Muscle of arm (tissue), 12 donors: Measurements from ENCODE around the gene ZSWIM4. TPM values are rescaled to one million over a fixed set of nuclear protein-coding genes. Genes with fewer than 3 reads are reported as not detected.

Experiments
- DNase-seq: peaks from one replicate; pipeline ENCODE4 v3.0.0-alpha.2; 2013
- polyA plus RNA-seq, 12 donors: library from polyadenylated mRNA; unstranded; fragments of 120-200 nt; gene quantifications; one replicate each; pipeline ENCODE4 v1.2.1, GENCODE V29; 2013; ENCODE audit not compliant: insufficient read length in 12 of 12

ZSWIM4 gene
- polyA plus RNA-seq, 12 donors: 2.1 to 5.2 (median 3.5) TPM; not detected in 2

- no peak for DNase-seq
Observed at GRCh38 chr19:13870873-13871272, 75.6 kb downstream of the ZSWIM4 start.

DNA sequence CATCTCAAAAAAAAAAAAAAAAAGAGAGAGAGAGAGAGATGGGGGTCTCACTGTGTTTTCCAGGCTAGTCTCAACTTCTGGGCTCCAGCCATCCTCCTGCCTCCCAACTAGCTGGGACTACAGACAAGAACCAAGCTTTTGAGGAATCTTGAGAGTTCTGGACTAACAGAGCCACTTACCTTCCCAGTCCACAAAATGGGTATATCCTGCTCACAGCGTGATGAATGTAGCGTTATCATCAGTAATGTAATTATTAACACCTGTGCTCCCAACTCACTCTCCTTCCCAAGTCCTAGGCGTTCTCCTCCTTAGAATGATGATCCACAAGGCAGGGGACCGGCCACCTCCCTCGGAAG is 77.1 kb downstream of the ZSWIM4 start:
- DNase-seq: no peak

GRCh38 chr19:13872695-13873389 is 77.6 kb downstream of the ZSWIM4 start:
- DNase-seq: no peak

- no peak for DNase-seq
Observed at GRCh38 chr19:13873834-13874515, 78.7 kb downstream of the ZSWIM4 start.

DNA sequence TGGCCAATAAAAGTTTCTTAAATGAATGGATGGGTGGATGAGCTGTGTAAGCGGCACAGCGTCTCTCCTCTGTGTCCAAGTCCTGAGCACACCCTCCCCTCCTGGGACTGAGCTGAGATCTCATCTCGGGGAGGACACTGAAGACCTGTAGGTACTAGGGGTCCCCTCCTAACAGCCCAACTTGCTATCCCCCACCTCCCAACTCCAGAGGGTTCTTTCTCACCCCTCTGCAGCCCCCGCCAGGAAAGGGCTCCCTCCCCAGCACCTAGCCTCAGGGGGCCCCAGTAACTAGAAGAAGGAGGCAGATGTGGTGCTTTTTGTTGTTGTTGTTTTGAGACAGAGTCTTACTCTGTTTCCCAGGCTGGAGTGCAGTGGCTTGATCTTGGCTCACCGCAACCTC is 80.6 kb downstream of the ZSWIM4 start:
- DNase-seq: no peak

- no peak for DNase-seq
Observed at GRCh38 chr19:13876834-13877233, 81.6 kb downstream of the ZSWIM4 start, which contains the start of gene NANOS3. Gene NANOS3 (plus strand): TSS chr19:13877134. CDS start chr19:13877249, 115 bp downstream.

GRCh38 chr19:13877303-13877702 is 82.1 kb downstream of the ZSWIM4 start:
- no peak for DNase-seq

DNA sequence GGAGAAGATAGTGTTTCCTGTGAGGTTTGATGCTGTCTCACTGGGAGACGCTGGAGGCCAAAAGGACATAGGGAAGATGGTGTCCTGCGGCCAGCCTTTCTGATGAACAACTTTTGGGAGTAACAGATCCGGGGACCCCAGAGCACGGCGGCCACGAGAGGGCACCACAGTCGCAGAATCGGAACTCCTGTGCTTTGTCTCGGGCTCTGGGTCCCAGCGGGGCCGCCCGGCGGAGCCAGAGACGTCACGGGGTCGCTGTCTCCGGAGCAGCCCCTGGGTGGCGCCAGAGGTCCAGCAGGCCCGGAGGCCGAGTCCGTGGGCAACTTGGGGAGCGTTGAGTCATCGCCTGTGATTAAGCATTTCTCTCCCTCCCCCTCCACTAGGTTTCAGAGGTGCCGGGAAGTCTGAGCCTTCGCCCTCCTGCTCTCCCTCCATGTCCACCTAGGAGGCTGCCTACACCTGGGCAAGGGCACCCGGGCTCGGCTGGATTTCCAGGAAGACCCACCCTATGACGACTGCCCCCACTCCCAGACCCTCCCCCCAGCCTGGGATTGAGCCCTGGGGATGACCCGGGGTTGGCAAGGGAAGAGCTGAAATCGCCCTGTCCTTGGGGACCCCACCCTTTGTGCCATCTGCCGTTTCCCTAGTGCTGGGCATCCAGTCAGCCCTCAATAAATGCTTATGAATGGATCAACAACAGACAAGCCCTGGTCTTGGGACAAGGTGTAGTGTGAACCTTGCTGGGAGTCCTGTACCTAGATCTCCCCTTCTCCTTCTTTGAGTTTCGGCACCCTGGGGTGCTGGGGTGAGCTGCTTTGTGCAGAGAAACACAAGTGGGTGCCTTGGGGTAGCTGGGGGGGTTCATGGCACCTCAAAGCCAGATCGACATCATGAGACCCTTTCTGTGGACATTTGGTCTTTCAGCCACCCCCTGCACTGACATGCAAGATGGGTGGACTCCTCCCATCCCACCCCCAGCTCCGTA is 85.1 kb downstream of the ZSWIM4 start:
- DNase-seq: peak; percentile 96

GRCh38 chr19:13881251-13881691 is 86.0 kb downstream of the ZSWIM4 start:
- no peak for DNase-seq

Other genes starting within 250 kb of the ZSWIM4 start
- gene MRI1, start 30.9 kb upstream of the ZSWIM4 start, polyA plus RNA-seq: 10 to 100 TPM in 11 of 12 donors, not detected in 1; 10.1 to 32.8 (median 16.4) TPM
- 100 to 1,000 TPM in 8 of 12 donors, 10 to 100 TPM in 3, not detected in 1; 81.0 to 188 (median 105) TPM for gene C19orf53, start 21.0 kb upstream of the ZSWIM4 start, polyA plus RNA-seq
- 1 to 10 TPM in 8 of 12 donors, under 1 TPM in 2, not detected in 2; 0.72 to 2.4 (median 1.6) TPM for gene NANOS3, start 81.7 kb downstream of the ZSWIM4 start, polyA plus RNA-seq
- gene BRME1, start 110.7 kb downstream of the ZSWIM4 start, polyA plus RNA-seq: 10 to 100 TPM in 1 of 12 donors, 1 to 10 TPM in 10, not detected in 1; 2.1 to 24.7 (median 3.7) TPM
- 10 to 100 TPM in 9 of 12 donors, 1 to 10 TPM in 2, not detected in 1; 7.6 to 28.3 (median 12.1) TPM for gene CC2D1A, start 110.8 kb downstream of the ZSWIM4 start, polyA plus RNA-seq
- gene PODNL1, start 143.0 kb downstream of the ZSWIM4 start, polyA plus RNA-seq: 1 to 10 TPM in 3 of 12 donors, under 1 TPM in 7, not detected in 2; 0.27 to 1.4 (median 0.67) TPM
- gene DCAF15, start 157.1 kb downstream of the ZSWIM4 start, polyA plus RNA-seq: 10 to 100 TPM in 11 of 12 donors, not detected in 1; 13.7 to 25.4 (median 17.0) TPM
- gene RFX1, start 210.9 kb downstream of the ZSWIM4 start, polyA plus RNA-seq: 10 to 100 TPM in 2 of 12 donors, 1 to 10 TPM in 9, not detected in 1; 3.7 to 11.1 (median 5.2) TPM
- gene RLN3, start 232.7 kb downstream of the ZSWIM4 start, polyA plus RNA-seq: not detected
- 1 to 10 TPM in 11 of 12 donors, not detected in 1; 2.0 to 8.2 (median 2.8) TPM for gene IL27RA, start 236.3 kb downstream of the ZSWIM4 start, polyA plus RNA-seq